Ascending aorta (tissue), 2 donors: ENCODE results near the gene NRXN3. TPM values are rescaled to one million over a fixed set of nuclear protein-coding genes. Genes with fewer than 3 reads are reported as not detected.
"Not testable (repeated sequence)": the region's sequence is repeated elsewhere in the genome, so short reads cannot be mapped to it uniquely, and the experiment has no call there.

ENCODE experiments used
- DNase-seq, 2 donors: peaks; one replicate each; pipeline ENCODE4 v3.0.0-alpha.2; 2019; ENCODE audit warnings: low spot score in 2 of 2
- H3K27ac ChIP-seq, 2 donors: fragments of 200-600 bp; sonication (generic); one replicate each; pipeline ENCODE4 v1.5.1; 2016 to 2017; ENCODE audit warnings: mild to moderate bottlenecking in 1 of 2
- H3K27me3 ChIP-seq: fragments of 200-600 bp; sonication (generic); one replicate; pipeline ENCODE4 v1.5.1; 2017
- H3K36me3 ChIP-seq, 2 donors: fragments of 200-600 bp; sonication (generic); one replicate each; pipeline ENCODE4 v1.5.1; 2016
- H3K4me1 ChIP-seq, 2 donors: fragments of 200-600 bp; sonication (generic); one replicate each; pipeline ENCODE4 v1.5.1; 2016 to 2017; ENCODE audit warnings: mild to moderate bottlenecking in 1 of 2
- H3K4me3 ChIP-seq, 2 donors: fragments of 200-600 bp; sonication (generic); one replicate each; pipeline ENCODE4 v1.5.1; 2016 to 2017; ENCODE audit warnings: mild to moderate bottlenecking in 1 of 2
- H3K9me3 ChIP-seq, 2 donors: fragments of 200-600 bp; sonication (generic); one replicate each; pipeline ENCODE4 v1.5.1; 2016
- intact Hi-C: fragments of 100-400 bp; cut with DNase I; formaldehyde crosslinking; loops from one replicate; pipeline ENCODE4 v1.15.1; 2023
- total RNA-seq: library from RNA; depleted of rRNA; stranded (reverse); fragments of >200 nt; gene quantifications from one replicate; pipeline ENCODE4 v1.1.0, GENCODE V29; 2016
- TF ChIP-seq, protein P1 (sequence below), 3 experiments: fragments of 200-600 bp in 2 of 3; fragments of 450-650 bp in 1 of 3; sonication (generic) in 2 of 3; IDR thresholded peaks; one replicate each; pipeline ENCODE4 v1.5.1; 2016 to 2019; ENCODE audit warnings: antibody characterized with exemption in 3 of 3, mild to moderate bottlenecking in 1 of 3, moderate library complexity in 1 of 3

NRXN3 gene
- total RNA-seq, 1 donor from 2014 or later = 21.0 TPM

DNA sequence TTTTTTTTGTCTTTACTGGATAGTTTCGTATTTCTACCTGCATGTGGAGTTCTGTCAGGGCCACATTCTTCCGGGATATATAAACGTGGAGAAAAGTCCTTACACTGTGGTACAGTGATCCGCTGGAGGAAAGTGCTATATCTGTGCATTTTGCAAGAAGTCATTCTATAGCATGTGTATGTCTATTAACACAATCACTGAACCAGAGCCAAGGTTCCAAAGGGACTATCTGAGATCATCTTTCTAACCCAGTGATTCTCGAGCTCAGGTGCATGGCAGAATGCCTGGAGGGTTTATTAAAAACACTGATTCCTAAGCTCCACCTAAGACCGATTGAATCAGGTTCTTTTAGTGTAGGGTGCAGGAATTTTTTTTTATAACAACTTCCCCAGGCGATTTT, 354.0 kb downstream of the NRXN3 start:
- no peak overlapping the region for H3K4me3 ChIP-seq
- intact Hi-C loops = no loop called here
- no peak for DNase-seq
- H3K27me3 ChIP-seq = no peaks in the 10 kb centered on the region
- H3K27ac ChIP-seq = no peak overlapping the region
- TF ChIP-seq, protein P1, sequence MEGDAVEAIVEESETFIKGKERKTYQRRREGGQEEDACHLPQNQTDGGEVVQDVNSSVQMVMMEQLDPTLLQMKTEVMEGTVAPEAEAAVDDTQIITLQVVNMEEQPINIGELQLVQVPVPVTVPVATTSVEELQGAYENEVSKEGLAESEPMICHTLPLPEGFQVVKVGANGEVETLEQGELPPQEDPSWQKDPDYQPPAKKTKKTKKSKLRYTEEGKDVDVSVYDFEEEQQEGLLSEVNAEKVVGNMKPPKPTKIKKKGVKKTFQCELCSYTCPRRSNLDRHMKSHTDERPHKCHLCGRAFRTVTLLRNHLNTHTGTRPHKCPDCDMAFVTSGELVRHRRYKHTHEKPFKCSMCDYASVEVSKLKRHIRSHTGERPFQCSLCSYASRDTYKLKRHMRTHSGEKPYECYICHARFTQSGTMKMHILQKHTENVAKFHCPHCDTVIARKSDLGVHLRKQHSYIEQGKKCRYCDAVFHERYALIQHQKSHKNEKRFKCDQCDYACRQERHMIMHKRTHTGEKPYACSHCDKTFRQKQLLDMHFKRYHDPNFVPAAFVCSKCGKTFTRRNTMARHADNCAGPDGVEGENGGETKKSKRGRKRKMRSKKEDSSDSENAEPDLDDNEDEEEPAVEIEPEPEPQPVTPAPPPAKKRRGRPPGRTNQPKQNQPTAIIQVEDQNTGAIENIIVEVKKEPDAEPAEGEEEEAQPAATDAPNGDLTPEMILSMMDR (IDR thresholded peaks at IDR 0.05) = no peak
- H3K9me3 ChIP-seq = no peaks in the 10 kb centered on the region
- no peaks in the 10 kb centered on the region for H3K36me3 ChIP-seq
- H3K4me1 ChIP-seq = no peaks in the 10 kb centered on the region

DNA sequence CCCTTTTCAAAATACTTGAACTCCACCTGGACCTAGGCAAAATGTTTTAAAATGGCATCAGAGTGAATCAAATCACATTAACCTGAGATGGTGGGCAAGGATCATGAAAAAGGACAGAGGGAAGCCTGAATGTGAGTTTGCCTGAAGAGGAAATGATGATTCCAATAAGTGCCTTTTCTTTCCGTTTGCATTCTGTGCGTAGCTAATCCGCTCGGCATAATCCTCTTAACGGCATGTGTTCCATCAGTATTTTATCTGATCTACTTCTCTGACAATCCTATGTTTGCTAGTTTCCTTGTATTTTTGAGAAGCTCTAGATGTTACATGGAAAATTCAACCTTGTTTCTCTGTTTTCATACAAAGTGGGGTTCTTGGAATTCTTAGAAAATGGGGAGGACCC, 354.6 kb downstream of the NRXN3 start:
- Histone ChIP-seq H3K27me3 (no peaks in the 10 kb centered on the region), H3K36me3 (no peaks in the 10 kb centered on the region), H3K4me3 (no peak overlapping the region), H3K27ac (no peak overlapping the region), H3K9me3 (no peaks in the 10 kb centered on the region), H3K4me1 (no peaks in the 10 kb centered on the region)
- TF ChIP-seq, protein P1 (IDR thresholded peaks at IDR 0.05) = no peak
- DNase-seq = no peak
- intact Hi-C loops = no loop called here

DNA sequence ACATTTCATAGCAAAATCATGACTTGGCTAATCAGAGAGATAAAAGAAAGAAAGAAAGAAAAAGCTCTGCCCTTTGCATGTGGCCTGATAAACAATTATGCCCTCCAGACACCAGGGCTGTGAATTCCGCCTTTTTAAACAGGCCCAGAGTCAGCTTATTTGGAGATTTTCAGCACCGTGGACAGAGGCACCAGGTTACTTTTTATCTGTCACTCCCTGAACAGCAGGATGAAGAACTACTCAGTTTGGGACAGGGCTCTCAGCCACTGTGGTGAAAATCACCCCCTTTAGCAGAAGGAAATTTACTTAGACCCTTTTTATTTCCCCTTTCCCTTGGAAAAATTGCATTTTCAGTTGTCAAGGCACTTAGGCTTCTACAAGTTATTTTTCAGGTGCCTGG, 359.9 kb downstream of the NRXN3 start:
- intact Hi-C loops = no loop called here
- H3K36me3 ChIP-seq = no peaks in the 10 kb centered on the region

DNA sequence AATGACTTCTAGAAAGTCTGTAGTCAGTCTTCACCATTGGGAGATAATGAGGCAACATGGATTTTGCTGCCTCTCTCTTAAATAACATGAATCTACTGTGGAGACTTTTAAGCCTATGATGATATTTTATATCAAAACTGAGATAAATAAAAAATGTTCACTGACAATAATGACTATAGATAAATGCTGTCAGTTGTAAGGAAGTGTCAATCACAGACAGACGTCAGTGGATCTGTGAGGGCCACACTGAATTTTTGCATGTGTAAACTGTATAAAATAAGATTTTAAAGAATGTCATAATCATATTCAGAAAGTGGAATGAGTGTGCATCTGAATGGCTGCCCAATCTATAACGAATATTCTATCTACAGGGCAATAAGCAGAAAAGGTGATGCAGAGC, 364.0 kb downstream of the NRXN3 start:
- TF ChIP-seq, protein P1 (IDR thresholded peaks at IDR 0.05) = no peak
- H3K9me3 ChIP-seq = peaks cover 0 to 3% of the 10 kb centered on the region in 2 donors
- no peaks in the 10 kb centered on the region for H3K36me3 ChIP-seq
- intact Hi-C loops = no loop called here
- DNase-seq = no peak
- H3K27ac ChIP-seq = no peak overlapping the region
- H3K4me3 ChIP-seq = no peak overlapping the region
- no peaks in the 10 kb centered on the region for H3K27me3 ChIP-seq
- no peaks in the 10 kb centered on the region for H3K4me1 ChIP-seq

More for the DNA sequence above, 359.9 kb downstream of the NRXN3 start:
- H3K27ac ChIP-seq = no peak overlapping the region
- H3K27me3 ChIP-seq = no peaks in the 10 kb centered on the region
- no peak overlapping the region for H3K4me3 ChIP-seq
- H3K4me1 ChIP-seq = no peaks in the 10 kb centered on the region
- no peak for DNase-seq
- TF ChIP-seq, protein P1 (IDR thresholded peaks at IDR 0.05) = no peak
- H3K9me3 ChIP-seq = no peaks in the 10 kb centered on the region

DNA sequence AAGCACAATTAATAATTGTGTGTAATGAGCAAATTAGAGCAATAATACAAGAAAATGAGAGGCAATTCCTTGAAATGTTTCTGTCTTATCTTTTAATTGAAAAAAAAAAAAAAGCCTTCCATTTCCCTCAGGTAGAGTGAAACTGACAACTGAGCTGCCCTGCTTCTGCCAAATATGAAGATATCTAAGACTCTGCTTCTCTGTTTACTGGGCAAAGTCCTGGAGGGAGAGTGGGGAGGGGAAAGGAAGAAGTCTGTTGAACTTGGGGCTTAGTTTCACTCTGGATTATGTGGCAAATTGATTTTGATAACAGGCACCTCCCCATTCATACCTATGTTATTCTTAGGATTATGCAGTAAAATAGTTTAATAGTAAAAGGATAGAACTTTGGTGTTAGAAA, 364.9 kb downstream of the NRXN3 start:
- no peak overlapping the region for H3K4me3 ChIP-seq
- no peak for DNase-seq

DNA sequence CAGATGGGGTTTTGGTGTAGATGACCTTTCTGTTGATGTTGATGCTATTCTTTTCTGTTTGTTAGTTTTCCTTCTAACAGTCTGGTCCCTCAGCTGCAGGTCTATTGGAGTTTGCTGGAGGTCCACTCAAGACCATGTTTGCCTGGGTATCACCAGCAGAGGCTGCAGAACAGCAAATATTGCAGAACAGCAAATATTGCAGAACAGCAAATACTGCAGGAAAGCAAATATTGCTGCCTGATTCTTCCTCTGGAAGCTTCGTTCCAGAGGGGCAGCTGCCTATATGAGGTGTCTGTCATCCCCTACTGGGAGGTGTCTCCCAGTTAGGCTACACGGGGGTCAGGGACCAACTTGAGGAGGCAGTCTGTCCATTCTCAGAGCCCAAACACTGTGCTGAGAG, 371.6 kb downstream of the NRXN3 start:
- H3K36me3 ChIP-seq, H3K27me3 ChIP-seq, H3K4me3 ChIP-seq, intact Hi-C loops, DNase-seq, H3K9me3 ChIP-seq, H3K4me1 ChIP-seq, H3K27ac ChIP-seq: not testable (repeated sequence)

More for the DNA sequence above, 364.9 kb downstream of the NRXN3 start:
- Histone ChIP-seq H3K27me3 (no peaks in the 10 kb centered on the region), H3K9me3 (peaks cover 0 to 3% of the 10 kb centered on the region in 2 donors), H3K27ac (no peak overlapping the region), H3K4me1 (no peaks in the 10 kb centered on the region), H3K36me3 (no peaks in the 10 kb centered on the region)
- TF ChIP-seq, protein P1 (IDR thresholded peaks at IDR 0.05) = no peak
- intact Hi-C loops = no loop called here
